ENCODE results near the gene VOPP1. TPM values are rescaled to one million over a fixed set of nuclear protein-coding genes. Genes with fewer than 3 reads are reported as not detected.

Gene VOPP1
- total RNA-seq, 1 donor from 2014 or later = 50.7 TPM

DNA sequence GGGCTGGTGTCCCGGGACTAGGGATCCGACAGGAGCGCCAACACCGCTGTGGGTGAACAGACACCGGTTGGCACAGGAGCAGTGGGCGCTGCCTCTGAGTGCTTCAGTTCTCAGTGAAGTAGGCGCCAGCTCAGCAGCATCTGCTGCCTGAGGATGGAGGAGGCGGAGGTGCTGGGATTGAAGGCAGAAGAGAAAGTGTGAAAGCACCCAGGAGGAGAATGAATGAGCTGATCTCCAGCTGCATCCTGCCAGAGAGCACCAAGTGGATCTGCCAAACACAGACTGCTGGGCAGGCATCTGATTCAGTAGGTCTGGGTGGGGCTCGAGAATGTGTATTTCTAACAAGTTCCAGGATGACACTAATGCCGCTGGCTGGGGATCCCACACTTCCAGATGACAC lies 132.7 kb downstream of the VOPP1 start:
- H3K4me3 Mint-ChIP-seq = no peak overlapping the region
- no peak for DNase-seq (ENCODE audit: low read depth, low spot score)
- H3K4me1 Mint-ChIP-seq = peaks cover 15% of the 10 kb centered on the region
- H3K27ac Mint-ChIP-seq (ENCODE audit: unreplicated experiment) = no peak overlapping the region
- TF ChIP-seq, protein P1, sequence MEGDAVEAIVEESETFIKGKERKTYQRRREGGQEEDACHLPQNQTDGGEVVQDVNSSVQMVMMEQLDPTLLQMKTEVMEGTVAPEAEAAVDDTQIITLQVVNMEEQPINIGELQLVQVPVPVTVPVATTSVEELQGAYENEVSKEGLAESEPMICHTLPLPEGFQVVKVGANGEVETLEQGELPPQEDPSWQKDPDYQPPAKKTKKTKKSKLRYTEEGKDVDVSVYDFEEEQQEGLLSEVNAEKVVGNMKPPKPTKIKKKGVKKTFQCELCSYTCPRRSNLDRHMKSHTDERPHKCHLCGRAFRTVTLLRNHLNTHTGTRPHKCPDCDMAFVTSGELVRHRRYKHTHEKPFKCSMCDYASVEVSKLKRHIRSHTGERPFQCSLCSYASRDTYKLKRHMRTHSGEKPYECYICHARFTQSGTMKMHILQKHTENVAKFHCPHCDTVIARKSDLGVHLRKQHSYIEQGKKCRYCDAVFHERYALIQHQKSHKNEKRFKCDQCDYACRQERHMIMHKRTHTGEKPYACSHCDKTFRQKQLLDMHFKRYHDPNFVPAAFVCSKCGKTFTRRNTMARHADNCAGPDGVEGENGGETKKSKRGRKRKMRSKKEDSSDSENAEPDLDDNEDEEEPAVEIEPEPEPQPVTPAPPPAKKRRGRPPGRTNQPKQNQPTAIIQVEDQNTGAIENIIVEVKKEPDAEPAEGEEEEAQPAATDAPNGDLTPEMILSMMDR (conservative IDR thresholded peaks at IDR 0.05) = no peak
- H3K9me3 Mint-ChIP-seq = no peaks in the 10 kb centered on the region
- no peaks in the 10 kb centered on the region for H3K36me3 Mint-ChIP-seq (ENCODE audit: low read depth)
- no peaks in the 10 kb centered on the region for H3K27me3 Mint-ChIP-seq (ENCODE audit: low read depth)

DNA sequence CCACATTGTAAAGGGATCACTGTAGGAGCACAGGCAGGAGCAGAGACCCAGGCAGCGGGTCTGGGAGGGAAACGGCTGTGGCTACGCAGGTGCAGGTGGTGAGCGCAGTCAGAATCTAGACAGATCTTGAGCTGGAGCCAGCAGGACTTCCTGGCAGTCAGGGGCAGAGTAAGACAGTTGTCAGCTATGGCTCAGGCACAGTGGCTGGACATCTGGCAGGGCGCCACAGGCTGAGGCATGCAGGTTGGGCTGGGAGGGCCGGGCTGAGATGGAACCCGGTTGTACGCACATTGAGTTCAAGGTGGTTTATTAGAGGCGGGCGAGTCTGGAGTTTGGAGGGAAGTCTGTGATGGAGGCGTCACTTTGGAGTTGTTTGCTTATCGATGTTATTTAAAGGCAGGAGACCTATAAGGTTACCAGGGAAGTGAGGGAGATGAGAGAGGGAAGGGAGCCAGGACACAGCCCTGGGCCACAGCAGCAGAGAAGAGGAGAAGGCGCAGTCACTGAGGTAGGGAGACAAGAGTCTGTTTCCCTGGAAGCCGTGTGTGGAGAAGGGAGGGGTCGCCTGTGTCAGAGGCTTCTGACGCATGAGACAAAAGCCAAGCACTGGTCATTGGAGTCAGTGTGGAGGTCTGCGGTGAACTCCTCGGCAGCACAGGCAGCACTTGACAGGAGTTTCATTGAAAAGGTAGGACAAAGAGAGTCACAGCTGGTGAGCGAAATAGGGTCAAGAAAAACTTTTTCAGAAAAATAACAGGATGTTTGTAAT lies 133.4 kb downstream of the VOPP1 start:
- Mint-ChIP-seq H3K27me3 (ENCODE audit: low read depth) (no peaks in the 10 kb centered on the region), H3K9me3 (no peaks in the 10 kb centered on the region), H3K36me3 (ENCODE audit: low read depth) (no peaks in the 10 kb centered on the region), H3K4me3 (no peak overlapping the region), H3K4me1 (peaks cover 15% of the 10 kb centered on the region), H3K27ac (ENCODE audit: unreplicated experiment) (peak overlapping the region; percentile 6)
- no peak for DNase-seq (ENCODE audit: low read depth, low spot score)
- TF ChIP-seq, protein P1 (conservative IDR thresholded peaks at IDR 0.05) = no peak

DNA sequence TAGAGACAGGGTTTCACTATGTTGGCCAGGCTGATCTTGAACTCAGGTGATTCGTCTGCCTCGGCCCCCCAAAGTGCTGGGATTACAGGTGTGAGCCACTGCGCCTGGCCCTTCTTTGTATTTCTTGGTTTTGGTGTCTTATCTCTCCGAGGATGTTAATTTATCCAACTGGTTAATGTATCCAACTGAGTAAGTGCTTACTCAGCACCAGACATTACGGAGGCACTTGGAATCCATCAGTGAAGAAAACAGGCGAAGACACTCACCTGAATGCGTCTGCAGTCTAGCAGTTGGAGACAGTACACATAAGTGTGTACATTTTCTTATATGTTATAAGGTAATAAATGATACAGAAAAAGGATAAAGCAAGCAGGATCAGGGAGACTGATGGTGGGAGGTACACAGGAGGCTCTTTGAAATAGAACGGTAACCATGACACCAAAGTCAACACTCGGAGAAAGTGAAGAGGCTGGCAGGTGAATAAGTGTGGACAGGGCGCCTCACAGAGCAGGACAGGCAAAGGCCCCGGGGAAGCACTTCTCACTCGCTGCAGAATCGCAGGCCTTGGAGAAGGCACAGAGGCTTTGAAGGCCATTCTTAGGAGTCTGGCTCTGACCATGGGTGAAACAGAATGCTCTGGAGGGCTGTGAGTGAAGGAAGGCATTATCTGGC lies 134.1 kb downstream of the VOPP1 start:
- TF ChIP-seq, protein P1 (conservative IDR thresholded peaks at IDR 0.05) = no peak
- Mint-ChIP-seq H3K27ac (ENCODE audit: unreplicated experiment) (no peak overlapping the region), H3K27me3 (ENCODE audit: low read depth) (no peaks in the 10 kb centered on the region), H3K4me3 (no peak overlapping the region), H3K36me3 (ENCODE audit: low read depth) (no peaks in the 10 kb centered on the region), H3K4me1 (peaks cover 15% of the 10 kb centered on the region), H3K9me3 (no peaks in the 10 kb centered on the region)
- DNase-seq (ENCODE audit: low read depth, low spot score) = no peak

DNA sequence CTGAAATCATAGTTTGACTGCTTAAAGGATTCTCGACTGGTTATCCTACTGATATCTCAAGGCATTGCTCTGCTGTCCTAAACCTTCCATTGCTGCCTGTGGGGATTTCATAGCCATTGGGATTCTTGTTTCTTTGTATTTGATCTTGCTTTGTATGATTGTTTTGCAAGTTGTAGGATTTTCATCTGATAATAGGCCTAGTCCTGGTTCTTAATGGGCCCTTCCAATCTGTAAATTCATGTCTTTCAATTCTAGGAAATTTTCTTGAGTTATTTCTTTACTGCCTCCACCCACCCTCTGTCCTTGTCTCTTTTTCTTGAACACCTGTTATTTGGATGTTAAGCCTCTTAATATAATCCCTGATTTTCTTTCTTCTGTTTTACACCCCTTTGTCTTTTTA lies 134.9 kb downstream of the VOPP1 start:
- Mint-ChIP-seq H3K27me3 (ENCODE audit: low read depth) (no peaks in the 10 kb centered on the region), H3K4me3 (no peak overlapping the region), H3K9me3 (no peaks in the 10 kb centered on the region), H3K36me3 (ENCODE audit: low read depth) (no peaks in the 10 kb centered on the region), H3K4me1 (peaks cover 15% of the 10 kb centered on the region), H3K27ac (ENCODE audit: unreplicated experiment) (no peak overlapping the region)
- TF ChIP-seq, protein P1 (conservative IDR thresholded peaks at IDR 0.05) = no peak
- DNase-seq (ENCODE audit: low read depth, low spot score) = no peak

DNA sequence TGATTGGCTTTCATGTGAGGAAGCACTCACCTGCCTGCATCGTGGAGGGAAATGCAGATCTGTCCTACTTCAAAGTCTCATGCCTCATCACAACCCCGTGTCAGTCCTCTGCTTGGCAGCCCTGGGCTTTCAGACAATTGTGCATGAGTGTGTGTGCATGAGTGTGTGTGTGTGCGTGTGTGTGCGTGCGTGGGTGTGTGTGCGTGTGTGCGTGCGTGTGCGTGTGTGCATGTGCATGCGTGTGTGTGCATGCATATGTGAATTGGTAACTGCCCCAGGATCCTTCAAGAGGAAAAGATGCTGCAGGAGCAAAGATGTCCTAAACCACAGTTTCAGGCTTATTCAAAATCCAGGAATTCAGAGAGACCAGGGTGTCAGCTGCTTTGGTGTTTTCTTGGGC lies 135.8 kb downstream of the VOPP1 start:
- Mint-ChIP-seq H3K4me3 (no peak overlapping the region), H3K27me3 (ENCODE audit: low read depth) (no peaks in the 10 kb centered on the region), H3K36me3 (ENCODE audit: low read depth) (no peaks in the 10 kb centered on the region), H3K27ac (ENCODE audit: unreplicated experiment) (no peak overlapping the region), H3K9me3 (no peaks in the 10 kb centered on the region), H3K4me1 (peaks cover 15% of the 10 kb centered on the region)
- TF ChIP-seq, protein P1 (conservative IDR thresholded peaks at IDR 0.05) = no peak
- DNase-seq (ENCODE audit: low read depth, low spot score) = no peak
